ENCODE results near the gene OGDHL. TPM values are rescaled to one million over a fixed set of nuclear protein-coding genes. Genes with fewer than 3 reads are reported as not detected.

Gene OGDHL
- 10 to 100 TPM; 60.4 to 98.5 (median 76.8) TPM for total RNA-seq
- long read RNA-seq, partial matches to known transcripts, result 5 of 13 reads
- long read RNA-seq, other reads (novel, unspliced or antisense), result 4 of 13 reads

- no peaks in the 10 kb centered on the region for H3K9me3 ChIP-seq
- H3K27ac ChIP-seq, result peak within 1 kb of the TSS; percentile 85 to 95 (median 88)
- peaks cover 0 to 15% (median 7%) of the 10 kb centered on the region in 4 donors for H3K4me1 ChIP-seq
- TF ChIP-seq CTCF (IDR thresholded peaks at IDR 0.05) (no peak), POLR2A (IDR thresholded peaks at IDR 0.05) (peak; percentile 33)
- peak within 1 kb of the TSS; percentile 64 to 85 (median 82) for H3K4me3 ChIP-seq
- DNase-seq (peak; percentile 84 to 86 (median 85)), ATAC-seq (peak; percentile 49 to 68 (median 62))
- no peaks in the 10 kb centered on the region for H3K27me3 ChIP-seq
- intact Hi-C loops (cut with DNase I), result no loop called here
- peaks cover 0 to 2% (median 0%) of the 10 kb centered on the region in 4 donors for H3K36me3 ChIP-seq
- 3% methylated on average over 9 of the region's 81 CpGs for WGBS (ENCODE audit: insufficient coverage, low coverage, low lambda C conversion rate, missing lambda C conversion rate)
Observed at GRCh38 chr10:49761789-49762565, at the start of gene OGDHL. OGDHL (minus strand) TSS chr10:49762323; CDS start chr10:49758592, 3,731 bp downstream.

DNA sequence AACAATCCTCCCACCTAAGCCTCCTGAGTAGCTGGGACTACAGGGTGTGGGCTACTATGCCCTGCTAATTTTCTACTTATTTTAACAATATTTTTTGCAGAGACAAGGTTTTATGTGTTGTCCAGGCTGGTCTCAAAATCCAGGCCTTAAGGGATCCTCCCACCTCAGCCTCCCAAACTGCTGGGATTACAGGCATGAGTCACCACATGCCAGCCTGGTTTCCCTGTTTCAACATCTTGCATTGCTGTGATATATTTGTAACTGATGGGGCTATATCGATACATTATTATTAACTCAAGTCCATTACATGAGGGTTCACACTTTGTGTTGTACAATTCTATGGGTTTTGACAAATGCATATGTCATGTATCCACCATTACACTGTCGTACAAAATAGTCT, 41.9 kb upstream of the OGDHL start:
- Histone ChIP-seq H3K4me1 (no peaks in the 10 kb centered on the region), H3K4me3 (no peak overlapping the region), H3K36me3 (no peaks in the 10 kb centered on the region), H3K9me3 (no peaks in the 10 kb centered on the region), H3K27me3 (no peaks in the 10 kb centered on the region), H3K27ac (no peak overlapping the region)
- intact Hi-C loops (cut with DNase I), result no loop called here
- DNase-seq (no peak), ATAC-seq (no peak)
- 66% methylated on average over 2 of the region's 2 CpGs for WGBS (ENCODE audit: insufficient coverage, low coverage, low lambda C conversion rate, missing lambda C conversion rate)
- TF ChIP-seq POLR2A (IDR thresholded peaks at IDR 0.05) (no peak), CTCF (IDR thresholded peaks at IDR 0.05) (no peak)

GRCh38 chr10:49798275-49798674, 36.2 kb upstream of the OGDHL start:
- no peak overlapping the region for H3K27ac ChIP-seq
- DNase-seq, result no peak

DNA sequence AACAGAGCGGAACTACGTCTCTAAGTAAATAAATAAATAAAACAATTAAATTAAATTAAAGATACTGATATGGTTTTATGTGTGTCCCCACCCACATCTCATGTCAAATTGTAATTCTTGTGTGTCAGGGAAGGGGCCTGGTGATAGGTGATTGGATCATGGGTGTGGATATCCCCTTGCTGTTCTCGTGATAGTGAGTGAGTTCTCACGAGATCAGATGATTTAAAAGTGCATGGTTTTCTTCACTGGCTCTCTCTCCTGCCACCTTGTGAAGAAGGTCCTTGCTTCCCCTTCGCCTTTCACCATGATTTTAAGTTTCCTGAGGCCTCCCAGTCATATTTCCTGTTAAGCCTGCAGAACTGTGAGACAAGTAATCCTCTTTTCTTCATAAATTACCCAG, 29.0 kb upstream of the OGDHL start:
- TF ChIP-seq POLR2A (IDR thresholded peaks at IDR 0.05) (no peak), CTCF (IDR thresholded peaks at IDR 0.05) (no peak)
- Histone ChIP-seq H3K36me3 (no peaks in the 10 kb centered on the region), H3K9me3 (no peaks in the 10 kb centered on the region), H3K27me3 (no peaks in the 10 kb centered on the region), H3K4me1 (no peaks in the 10 kb centered on the region), H3K4me3 (no peak overlapping the region), H3K27ac (no peak overlapping the region)
- intact Hi-C loops (cut with DNase I), result no loop called here
- ATAC-seq, result no peak
- WGBS (ENCODE audit: insufficient coverage, low coverage, low lambda C conversion rate, missing lambda C conversion rate), result 53% methylated on average over 4 of the region's 5 CpGs
- DNase-seq, result no peak

More at GRCh38 chr10:49798275-49798674, 36.2 kb upstream of the OGDHL start:
- no peaks in the 10 kb centered on the region for H3K9me3 ChIP-seq
- no peaks in the 10 kb centered on the region for H3K36me3 ChIP-seq
- H3K27me3 ChIP-seq, result no peaks in the 10 kb centered on the region
- H3K4me1 ChIP-seq, result no peaks in the 10 kb centered on the region
- intact Hi-C loops (cut with DNase I), result no loop called here
- TF ChIP-seq POLR2A (IDR thresholded peaks at IDR 0.05) (no peak), CTCF (IDR thresholded peaks at IDR 0.05) (no peak)
- ATAC-seq, result no peak
- 75% methylated on average over 4 of the region's 4 CpGs for WGBS (ENCODE audit: insufficient coverage, low coverage, low lambda C conversion rate, missing lambda C conversion rate)
- no peak overlapping the region for H3K4me3 ChIP-seq
